Stimulated activated CD8-positive, alpha-beta memory T cell treated with anti-CD3 and anti-CD28 coated beads, Interleukin-4, amount 100 ng/mL, for 1 hour (primary cell): Measurements from ENCODE around the gene LAMTOR4.
"Not testable (repeated sequence)": the region's sequence is repeated elsewhere in the genome, so short reads cannot be mapped to it uniquely, and the experiment has no call there.

Experiments
- DNase-seq, 2 donors: peaks; one replicate each; pipeline ENCODE4 v3.0.0-alpha.2; 2020; ENCODE audit warnings: low read depth in 2 of 2, low spot score in 1 of 2

The LAMTOR4 gene

GRCh38 chr7:100170101-100170897 is 21.6 kb downstream of the LAMTOR4 start:
- no peak for DNase-seq

DNA sequence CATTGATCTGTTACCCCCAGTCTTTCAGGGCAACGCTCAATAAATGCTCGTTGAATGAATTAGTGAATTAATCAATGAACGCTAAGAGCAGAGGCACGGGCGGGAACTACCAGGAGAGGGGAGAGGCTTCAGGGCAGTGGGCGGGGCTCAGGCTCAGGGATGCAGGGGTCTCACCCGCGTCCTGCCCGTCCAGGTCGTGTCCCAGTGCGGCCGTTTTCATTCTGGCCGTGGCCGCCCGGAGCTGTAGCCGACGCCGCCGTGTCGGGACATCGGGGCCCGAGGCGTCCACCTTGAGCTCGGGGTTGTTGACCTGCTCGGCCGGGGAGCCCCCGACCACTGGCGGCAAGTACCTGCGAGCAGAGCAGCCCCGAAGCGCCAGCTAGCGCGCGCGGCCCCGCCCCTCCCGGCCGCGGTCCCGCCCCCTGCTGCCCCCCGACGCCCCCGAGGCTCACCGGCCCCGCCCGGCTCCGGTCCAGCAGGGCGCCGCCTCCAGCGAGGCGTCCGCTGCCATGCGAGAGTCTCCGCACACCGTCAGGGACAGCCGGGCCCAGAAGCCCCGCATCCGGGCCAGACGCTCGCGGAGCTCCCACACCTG is 22.5 kb downstream of the LAMTOR4 start:
- no peak for DNase-seq

DNA sequence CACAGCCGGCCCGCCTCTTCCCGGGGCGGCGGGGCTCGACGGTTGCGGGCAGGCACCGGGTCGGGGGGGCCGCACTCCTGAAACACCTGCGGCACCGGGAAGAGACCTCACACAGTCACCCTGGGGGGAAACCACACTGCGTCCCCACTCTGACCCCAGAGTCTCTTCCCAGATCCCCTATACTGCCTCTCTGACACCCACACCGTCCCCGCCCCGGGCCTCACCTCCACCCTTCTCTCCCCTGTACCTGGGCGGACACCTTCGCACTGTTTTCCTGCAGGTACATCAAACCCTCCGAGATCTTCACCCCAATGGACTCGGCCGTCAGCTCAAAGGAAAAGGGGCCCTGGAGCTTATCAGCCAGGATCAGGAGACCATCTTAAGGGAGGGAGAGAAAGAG is 23.1 kb downstream of the LAMTOR4 start:
- DNase-seq, result no peak

GRCh38 chr7:100173806-100174495 is 25.2 kb downstream of the LAMTOR4 start:
- no peak for DNase-seq

DNA sequence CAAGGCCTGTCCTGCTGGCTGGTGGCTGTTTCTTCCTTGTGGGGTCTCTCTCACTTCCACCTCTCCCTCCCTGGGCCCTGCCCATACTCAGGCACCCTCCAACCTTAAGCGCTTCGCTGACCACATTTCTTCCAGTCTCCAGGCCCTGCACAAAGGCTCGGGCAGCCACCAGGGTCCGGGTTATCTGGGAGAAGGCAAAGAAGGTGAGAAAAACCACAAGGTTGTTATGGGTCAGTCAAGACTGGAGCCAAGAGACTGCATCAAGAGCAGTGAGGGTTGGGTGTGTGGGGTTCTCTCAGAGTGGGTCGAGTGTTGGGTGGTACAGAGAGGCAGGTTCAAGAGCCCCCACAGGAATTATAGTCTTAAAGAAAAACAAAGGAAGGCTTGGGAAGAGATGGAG is 25.9 kb downstream of the LAMTOR4 start:
- no peak for DNase-seq

GRCh38 chr7:100175296-100175935 is 26.7 kb downstream of the LAMTOR4 start:
- DNase-seq, result no peak

DNA sequence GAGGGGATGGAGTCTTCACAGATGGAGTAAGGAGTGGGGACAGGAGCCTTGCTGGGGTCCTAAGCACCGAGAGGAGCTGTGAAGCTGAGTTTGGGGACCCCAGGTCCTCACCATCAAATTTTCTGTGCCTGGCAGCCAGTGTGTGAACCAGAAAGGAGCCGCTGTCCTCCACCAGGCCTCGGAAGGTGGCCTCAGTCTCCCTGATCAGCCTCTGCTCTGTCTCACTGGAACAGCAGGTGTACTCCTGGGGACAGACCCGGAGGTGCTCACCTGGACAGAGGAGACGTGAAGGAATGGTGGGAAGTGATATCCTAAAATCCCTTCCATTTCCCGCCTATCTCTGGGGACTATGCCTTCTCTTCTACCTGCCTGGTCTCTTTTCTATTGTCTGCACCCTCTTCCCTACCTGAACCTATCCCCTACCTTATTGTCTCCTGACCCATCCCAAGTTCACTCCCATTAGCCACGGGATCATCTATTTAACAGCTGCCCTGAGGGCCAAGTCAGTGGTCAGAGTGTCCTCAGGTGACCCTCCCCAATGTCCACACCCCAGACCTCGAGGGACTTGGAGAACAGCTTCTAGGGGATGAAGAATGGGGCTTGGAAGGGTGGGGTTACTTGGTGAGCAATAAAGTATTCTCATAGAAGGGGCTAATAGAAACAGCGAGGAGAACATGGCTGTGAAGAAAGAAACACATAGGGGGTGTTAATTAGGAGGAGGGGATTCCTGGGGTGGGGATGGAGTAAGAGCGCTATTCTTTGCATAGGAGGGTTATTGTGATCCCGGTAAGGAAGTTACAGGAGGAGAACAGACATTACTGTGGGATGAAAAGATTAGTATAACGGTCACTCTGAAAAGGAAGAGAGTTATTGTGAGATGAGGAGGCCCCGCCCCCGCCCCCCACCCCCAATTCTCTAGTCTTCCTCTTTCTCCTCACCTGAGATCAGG is 27.7 kb downstream of the LAMTOR4 start:
- DNase-seq, result no peak

- DNase-seq, result peak; percentile 89 to 92
Observed at GRCh38 chr7:100177045-100178001, 28.6 kb downstream of the LAMTOR4 start, which contains the start of the genes GPC2 and STAG3. TSS of gene GPC2 (minus strand) at chr7:100177381. CDS start at chr7:100177199, 182 bp downstream. TSS of gene STAG3 (plus strand) at chr7:100177918. CDS start at chr7:100180557, 2,639 bp downstream.

- DNase-seq, result not testable (repeated sequence)
Observed at GRCh38 chr7:100180084-100180483, 31.4 kb downstream of the LAMTOR4 start.

- not testable (repeated sequence) for DNase-seq
Observed at GRCh38 chr7:100182616-100183015, 33.9 kb downstream of the LAMTOR4 start.

DNA sequence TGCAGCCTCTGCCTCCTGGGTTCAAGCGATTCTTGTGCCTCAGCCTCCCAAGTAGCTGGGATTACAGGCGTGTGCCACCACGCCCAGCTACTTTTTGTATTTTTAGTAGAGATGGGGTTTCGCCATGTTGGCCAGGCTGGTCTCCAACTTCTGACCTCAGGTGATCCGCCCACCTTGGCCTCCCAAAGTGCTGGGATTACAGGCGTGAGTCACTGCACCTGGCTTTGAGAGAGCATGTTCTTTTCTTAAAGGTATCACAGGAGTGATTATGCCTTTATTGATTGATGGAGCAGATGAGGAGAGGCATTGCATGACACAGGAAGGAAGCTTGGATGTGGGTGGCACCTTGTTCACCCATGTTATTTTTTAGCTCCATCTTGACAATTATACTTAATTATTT is 34.4 kb downstream of the LAMTOR4 start:
- not testable (repeated sequence) for DNase-seq

GRCh38 chr7:100185726-100186125 is 37.0 kb downstream of the LAMTOR4 start:
- DNase-seq, result no peak

GRCh38 chr7:100189061-100189460 is 40.3 kb downstream of the LAMTOR4 start:
- DNase-seq, result no peak

DNA sequence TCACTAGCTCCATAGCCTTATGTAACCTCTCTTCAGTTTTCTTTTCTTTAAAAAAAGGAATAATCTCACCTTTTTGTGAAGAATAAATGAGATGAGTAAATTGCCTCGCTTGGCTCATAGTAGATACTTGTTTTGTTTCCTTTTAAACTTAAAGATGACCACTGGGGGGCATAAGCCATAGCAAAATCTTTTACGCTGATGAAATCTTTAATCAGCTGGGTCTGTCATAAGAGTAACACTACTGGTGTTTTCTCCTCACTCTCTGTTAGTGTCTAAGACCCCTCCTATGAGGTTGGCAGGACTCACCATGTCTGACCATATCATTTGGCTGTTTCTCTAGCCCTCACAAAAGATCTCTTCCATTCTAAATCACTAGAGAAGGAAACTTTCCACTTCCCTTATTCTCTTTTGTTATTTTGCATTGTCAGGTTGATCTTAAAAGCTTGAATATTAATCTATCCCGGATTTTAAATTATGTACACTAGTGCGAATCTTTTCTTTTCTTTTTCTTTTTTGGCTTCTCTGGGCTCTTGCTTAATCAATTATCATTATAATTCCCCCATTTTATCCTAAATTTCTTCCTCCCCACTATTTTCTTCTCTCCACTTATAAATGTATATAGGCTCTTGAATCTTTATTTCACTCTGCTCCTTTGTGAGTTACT is 41.5 kb downstream of the LAMTOR4 start:
- DNase-seq, result no peak

GRCh38 chr7:100191775-100192174 is 43.1 kb downstream of the LAMTOR4 start:
- no peak for DNase-seq

GRCh38 chr7:100192281-100192862 is 43.7 kb downstream of the LAMTOR4 start:
- not testable (repeated sequence) for DNase-seq

DNA sequence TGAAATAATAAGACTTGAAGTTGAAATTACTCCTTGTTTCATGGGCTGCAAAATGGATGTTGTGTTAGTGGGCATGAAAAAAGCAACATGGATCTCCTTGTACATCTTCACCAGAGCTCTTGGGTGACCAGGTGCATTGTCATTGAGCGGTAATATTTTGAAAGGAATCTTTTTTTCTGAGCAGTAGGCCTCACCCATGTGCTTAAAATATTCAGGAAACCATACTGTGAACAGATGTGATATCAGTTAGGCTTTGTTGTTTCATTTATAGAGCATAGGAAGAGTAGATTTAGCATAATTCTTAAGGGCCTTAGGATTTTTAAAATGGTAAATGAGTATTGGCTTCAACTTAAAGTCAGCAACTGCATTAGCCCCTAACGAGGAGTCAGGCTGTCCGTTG is 44.3 kb downstream of the LAMTOR4 start:
- no peak for DNase-seq

GRCh38 chr7:100195222-100195621 is 46.5 kb downstream of the LAMTOR4 start:
- no peak for DNase-seq
